ENCODE data around the gene PIGN. TPM values are rescaled to one million over a fixed set of nuclear protein-coding genes. Genes with fewer than 3 reads are reported as not detected.
"Not testable (repeated sequence)": the region's sequence is repeated elsewhere in the genome, so short reads cannot be mapped to it uniquely, and the experiment has no call there.

The PIGN gene
- total RNA-seq, 2 donors from 2014 or later: 18.6 to 23.7 TPM

DNA sequence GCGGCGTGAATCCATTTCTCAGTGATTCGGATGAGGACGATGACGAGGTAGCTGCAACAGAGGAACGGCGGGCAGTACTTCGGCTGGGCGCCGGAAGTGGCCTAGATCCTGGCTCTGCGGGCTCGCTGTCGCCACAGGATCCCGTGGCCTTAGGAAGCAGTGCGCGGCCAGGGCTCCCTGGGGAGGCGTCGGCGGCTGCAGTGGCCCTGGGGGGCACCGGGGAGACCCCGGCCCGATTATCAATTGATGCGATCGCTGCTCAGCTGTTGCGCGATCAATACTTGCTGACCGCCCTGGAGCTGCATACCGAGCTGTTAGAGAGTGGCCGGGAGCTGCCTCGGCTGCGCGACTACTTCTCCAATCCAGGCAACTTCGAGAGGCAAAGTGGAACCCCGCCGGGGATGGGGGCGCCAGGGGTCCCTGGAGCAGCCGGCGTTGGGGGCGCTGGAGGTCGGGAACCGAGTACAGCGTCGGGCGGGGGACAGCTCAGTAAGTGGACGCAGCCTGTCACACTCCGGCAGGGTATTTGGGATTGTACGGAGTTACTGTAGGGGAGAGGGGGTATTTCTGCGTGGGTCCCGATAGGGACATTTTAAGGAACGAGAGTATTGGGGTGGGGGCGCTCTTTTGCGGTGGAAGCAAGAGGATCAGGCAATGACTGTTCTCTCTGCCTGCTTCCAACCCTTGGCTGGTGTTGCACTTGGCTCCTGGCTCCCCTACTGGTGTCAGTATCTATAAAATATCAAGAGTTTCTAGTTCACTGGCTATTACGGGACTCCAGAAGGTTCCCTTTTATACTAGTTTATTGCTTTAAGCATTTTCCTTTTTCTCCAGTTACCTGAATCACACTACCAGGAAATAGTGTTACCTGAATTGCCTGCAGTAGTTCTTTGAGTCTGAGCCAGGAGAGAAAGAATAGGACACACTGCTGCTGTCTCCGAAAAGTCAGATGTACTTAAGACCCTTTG lies 971 bp upstream of the PIGN start:
- DNase-seq (ENCODE audit: low spot score): peak; percentile 82
- intact Hi-C loops (cut with DNase I): loop anchor here (10.0 kb wide), 2 partner anchors 57 to 67 kb away; no protein-coding TSS in a partner anchor

DNA sequence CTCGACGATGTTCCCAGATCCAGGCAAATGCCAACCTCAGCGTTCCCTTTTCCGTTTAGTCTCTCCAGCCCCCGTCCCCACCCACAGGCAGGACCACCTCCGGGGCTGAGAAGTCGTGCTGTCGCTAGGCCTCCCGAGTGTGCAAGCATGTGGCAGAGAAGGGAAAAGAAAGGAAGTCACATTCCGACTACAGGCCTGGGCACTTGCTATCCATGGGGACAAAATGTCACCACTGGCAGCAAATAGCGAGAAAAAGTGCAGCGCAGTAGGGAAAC lies 420 bp downstream of the PIGN start:
- intact Hi-C loops (cut with DNase I): loop anchor here (10.0 kb wide), 2 partner anchors 58 to 68 kb away; no protein-coding TSS in a partner anchor
- DNase-seq (ENCODE audit: low spot score): no peak

DNA sequence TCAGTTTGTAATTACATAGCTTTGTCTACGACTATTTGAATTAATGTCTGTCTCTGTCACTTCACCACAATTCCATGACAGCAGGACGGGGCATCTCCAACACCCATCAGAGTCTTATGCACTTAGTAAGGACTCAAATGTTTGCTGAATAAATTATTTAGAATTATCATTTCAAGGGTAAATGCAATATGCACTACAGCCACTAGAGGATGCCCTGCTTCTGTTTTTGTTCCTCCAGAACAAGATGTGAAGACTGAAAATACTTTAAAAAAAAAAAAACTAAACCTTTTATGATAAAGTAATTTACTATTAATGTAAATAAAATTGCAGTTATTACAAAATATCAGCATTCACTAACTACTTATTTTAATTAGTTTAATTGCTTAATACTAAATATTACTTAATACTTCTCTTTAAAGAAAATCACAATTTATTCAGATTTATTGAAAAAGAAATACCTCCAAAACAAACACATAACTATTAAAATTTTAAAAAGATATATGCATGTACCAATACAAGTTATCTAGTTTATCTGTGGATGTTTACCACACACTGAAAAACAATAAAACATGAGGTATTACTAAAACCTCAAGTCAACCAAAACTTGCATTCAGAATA lies 3.2 kb downstream of the PIGN start:
- intact Hi-C loops (cut with DNase I): loop anchor here (10.0 kb wide), 2 partner anchors 61 to 71 kb away; no protein-coding TSS in a partner anchor
- no peak for DNase-seq (ENCODE audit: low spot score)

DNA sequence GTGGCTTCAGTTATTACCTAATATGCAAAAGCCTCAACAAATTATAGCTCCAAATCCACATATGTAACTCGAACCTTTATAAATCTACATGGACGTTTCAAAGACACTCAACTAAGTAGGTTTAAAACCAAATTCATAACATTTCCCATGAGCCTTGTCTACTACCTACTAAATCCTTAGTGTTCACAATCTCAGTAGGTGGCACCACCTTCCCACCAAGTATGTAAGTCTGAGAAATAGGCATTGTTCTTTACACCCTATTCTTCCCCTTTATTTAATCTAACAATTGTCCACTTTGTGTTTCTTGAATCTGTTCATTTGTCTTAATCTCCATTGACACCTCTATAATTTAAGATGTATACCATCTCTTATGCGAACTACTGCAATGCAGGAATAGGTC lies 4.6 kb downstream of the PIGN start:
- no peak for DNase-seq (ENCODE audit: low spot score)
- intact Hi-C loops (cut with DNase I): loop anchor here (10.0 kb wide), 2 partner anchors 63 to 73 kb away; no protein-coding TSS in a partner anchor

DNA sequence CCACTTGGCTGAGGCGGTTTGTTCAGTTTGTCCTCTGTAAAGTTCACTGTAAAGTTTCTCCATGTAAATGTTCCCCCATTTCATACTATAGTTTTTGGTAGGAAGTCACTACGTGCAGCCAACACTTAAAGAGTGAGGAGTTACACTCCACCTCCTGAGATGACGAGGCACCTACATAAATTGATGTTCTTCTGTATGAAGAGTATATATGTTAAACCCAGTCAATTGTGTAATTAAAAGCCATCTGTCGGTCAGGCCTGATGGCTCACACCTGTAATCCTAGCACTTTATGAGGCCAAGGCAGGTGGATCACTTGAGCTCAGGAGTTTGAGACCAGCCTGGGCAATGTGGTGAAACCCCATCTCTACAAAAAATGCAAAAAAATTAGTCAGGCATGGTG lies 7.6 kb downstream of the PIGN start:
- no peak for DNase-seq (ENCODE audit: low spot score)
- intact Hi-C loops (cut with DNase I): no loop called here

DNA sequence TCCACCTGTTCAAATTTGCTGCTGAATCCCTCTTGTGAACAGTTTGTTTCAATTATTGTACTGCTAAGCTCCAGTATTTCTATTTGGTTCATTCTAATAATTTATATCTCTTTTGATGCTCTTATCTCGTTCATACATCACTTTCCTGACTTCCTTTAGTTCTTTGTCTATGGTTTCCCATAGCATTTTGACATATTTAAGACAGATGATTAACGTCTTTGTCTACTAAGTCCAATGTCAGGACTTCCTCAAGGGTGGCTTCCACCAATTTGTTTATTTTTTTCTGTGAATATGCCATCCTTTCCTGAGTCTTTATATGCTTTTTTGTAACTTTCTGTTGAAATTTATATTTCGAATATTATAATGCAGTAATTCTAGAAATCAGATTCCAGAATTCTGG lies 9.6 kb downstream of the PIGN start:
- DNase-seq (ENCODE audit: low spot score): no peak
- intact Hi-C loops (cut with DNase I): no loop called here

DNA sequence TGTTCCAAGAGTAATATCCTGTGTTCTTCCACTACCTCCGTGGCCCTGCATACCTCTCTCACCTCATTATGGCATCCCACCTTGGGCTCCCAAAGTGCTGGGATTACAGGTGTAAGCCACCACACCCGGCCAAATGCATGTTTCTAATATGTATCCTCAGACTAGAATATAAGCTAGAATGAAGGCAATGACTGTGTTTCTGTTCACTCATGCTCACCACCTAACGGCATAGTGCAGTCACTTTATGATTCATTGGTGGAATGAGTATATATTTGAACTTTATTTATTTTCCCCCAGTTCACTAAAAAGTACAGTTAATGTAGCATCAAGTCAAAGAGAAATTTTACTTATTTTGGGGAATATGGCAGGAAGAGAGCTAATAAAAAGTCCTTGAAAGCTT lies 11.3 kb downstream of the PIGN start:
- DNase-seq (ENCODE audit: low spot score): no peak
- intact Hi-C loops (cut with DNase I): no loop called here

DNA sequence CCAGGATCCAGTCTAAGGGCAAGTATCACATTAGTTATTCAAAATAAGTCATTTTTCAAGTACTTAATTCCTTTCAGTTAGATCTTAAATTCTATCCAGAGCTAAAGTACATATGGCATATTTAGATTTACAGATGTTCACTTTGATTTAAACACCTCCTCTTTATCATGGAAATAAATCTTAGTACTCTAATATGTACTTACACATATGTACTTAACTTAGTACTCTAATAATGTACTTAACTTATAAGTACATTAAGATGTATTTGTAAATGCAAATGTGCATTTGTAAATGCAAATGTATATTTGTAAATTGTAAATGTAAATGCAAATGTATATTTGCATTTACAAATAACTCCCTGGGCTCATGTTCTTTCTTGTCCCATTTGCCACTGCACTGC lies 14.6 kb downstream of the PIGN start:
- no peak for DNase-seq (ENCODE audit: low spot score)
- intact Hi-C loops (cut with DNase I): no loop called here

DNA sequence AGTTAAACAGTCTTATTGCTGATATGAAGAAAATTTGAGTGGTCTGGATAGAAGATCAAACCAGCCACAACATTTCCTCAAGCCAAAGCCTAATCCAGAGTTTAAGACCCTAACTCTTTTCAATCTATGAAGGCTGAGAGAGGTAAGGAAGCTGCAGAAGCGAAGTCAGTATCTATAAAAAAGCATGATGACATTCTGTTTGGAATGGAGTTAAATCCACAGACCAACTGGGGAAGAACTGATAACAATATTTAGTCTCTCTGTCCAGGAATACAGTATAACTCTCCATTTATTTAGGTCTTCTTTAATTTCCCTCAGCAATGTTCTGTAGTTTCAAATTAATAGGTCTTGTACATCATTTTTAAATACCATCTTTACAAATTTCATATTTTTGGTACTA lies 16.0 kb downstream of the PIGN start:
- intact Hi-C loops (cut with DNase I): no loop called here
- DNase-seq (ENCODE audit: low spot score): no peak

DNA sequence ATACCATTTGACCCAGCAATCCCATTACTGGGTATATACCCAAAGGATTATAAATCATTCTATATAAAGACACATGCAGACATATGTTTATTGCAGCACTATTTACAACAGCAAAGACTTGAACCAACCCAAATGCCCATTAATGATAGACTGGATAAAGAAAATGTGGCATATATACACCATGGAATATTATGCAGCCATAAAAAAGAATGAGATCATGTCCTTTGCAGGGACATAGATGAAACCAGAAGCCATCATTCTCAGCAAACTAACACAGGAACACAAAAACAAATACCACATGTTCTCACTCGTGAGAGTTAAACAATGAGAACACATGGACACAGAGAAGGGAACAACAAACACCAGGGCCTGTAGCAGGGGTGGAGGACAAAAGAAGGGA lies 20.3 kb downstream of the PIGN start:
- DNase-seq (ENCODE audit: low spot score); intact Hi-C loops (cut with DNase I): not testable (repeated sequence)

DNA sequence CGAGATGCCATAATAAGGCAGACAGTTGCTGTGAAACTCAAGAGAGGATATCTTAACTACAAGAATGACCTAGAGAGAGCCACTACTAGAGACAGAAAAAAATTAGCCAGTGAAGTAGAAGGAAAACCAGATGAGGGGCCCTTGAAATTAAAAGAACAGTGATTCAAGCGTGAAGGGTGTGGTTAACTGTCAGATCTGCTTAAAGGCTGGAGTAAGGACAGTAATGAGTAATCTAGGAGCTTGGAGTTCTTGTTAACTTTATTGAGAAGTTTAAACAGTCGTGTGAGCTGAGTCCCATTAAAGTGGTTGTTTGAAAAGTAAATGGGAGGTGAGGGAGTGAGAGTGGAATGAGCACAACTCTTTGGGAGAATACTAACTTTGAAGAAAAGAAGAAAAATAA lies 21.3 kb downstream of the PIGN start:
- intact Hi-C loops (cut with DNase I): no loop called here
- no peak for DNase-seq (ENCODE audit: low spot score)

DNA sequence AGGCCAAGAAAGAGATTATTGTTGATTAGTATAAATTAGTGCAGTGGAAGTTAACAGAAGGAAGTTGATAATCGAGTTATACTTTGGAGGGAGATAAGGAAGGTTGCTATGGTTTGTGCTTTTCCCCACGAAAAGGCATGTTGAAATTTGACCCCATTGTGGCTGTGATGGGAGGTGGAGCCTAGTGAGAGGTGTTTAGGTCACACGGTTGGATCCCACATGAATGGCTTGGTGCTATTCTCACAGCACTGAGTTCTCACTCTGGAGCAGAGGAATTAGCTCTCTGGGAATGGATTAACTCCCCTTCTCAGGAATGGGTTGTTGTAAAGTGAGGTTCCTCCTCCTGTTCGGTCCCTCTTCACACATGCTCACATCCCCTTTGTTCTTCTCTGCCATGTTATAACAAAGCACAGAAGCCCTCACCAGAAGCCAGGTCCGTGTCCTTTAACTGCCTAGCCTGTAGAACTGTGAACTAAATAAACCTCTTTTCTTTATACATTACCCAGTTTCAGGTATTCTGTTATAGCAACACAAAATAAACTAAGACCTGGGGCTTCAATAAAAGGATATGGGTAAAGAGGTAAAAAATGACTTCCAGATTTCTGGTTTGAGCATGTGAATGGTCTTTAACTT lies 21.9 kb downstream of the PIGN start:
- DNase-seq (ENCODE audit: low spot score): no peak
- intact Hi-C loops (cut with DNase I): no loop called here

DNA sequence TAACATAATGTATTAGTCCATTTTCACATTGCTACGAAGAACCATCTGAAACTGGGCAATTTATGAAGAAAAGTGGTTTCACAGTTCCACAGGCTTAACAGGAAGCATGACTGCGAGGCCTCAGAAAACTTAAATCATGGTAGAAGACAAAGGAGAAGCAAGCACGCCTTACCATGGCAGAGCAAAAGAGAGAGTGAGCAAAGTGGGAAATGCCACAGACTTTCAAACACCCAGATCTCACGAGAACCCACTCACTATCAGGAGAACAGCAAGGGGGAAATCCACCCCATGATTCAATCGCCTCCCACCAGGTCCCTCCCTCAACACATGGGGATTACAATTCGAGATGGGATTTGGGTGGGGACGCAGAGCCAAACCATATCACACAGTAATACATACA lies 22.5 kb downstream of the PIGN start:
- DNase-seq (ENCODE audit: low spot score): no peak
- intact Hi-C loops (cut with DNase I): no loop called here

DNA sequence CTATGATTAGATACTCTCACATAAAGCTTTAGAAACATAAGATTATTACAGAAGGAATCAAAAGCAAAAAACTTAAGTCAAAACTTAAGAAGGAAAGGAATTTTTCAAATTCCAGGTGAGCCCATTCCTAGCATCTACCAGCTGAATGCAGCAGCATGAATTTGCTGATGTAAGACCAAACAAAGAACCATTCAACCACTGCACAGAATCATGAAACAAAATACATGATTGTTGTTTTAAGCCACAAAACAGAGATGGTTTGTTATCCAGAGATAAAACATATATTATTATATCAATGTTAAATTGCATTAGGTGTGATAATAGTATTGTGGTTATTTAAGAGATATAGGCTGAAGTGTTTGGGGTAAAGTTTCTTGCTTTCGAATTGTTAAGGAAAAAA lies 29.0 kb downstream of the PIGN start:
- intact Hi-C loops (cut with DNase I): no loop called here
- no peak for DNase-seq (ENCODE audit: low spot score)

DNA sequence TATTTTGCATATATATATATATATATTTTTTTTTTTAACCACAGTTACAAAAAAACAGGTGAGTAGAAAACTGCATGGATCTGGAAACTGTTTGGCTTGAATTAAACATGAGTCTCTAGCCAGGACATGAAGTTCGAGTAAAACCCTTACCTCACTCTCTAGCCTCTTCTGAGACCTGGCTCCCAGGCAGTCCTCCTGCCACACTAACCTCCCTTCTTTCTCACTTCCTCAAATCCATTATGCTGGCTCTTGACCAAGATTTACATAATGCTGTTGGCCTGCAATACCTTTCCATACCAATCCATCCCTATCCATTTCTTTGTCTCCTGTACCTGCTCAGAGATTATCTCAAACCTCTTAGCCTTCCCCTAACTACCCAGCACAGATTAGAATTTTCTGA lies 34.0 kb downstream of the PIGN start:
- no peak for DNase-seq (ENCODE audit: low spot score)
- intact Hi-C loops (cut with DNase I): no loop called here

DNA sequence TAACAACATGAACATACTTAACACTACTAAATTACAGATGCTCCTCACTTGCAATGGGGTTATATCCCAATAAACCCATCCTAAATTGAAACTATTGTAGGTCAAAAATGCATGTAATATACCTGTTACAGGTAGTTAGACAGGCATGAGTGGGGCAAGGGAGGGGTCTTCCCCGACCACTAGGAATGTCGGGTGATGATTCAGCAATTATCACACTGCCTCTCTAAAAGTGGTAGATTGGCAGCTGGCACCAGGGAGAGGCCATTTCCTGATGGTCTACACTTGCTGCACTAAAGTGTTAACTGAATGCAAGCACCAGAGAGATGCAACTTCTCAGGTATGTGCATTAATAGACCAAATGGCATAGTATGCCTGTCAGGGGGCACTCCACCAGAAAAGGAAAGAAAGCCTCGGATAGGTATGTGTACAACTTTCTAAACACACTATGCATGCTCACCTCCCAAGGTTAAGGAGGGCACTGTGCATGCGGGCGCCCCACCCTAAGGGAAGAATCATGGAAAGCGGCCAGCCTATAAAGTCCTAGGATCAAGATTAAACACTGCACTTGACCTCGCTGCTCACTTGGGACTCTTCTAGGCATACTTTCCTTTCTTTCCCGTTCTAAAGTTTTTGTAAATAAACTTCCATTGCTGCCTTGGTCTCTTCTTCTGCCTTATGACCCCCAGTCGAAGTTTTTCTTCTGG lies 35.6 kb downstream of the PIGN start:
- intact Hi-C loops (cut with DNase I): no loop called here
- DNase-seq (ENCODE audit: low spot score): no peak

DNA sequence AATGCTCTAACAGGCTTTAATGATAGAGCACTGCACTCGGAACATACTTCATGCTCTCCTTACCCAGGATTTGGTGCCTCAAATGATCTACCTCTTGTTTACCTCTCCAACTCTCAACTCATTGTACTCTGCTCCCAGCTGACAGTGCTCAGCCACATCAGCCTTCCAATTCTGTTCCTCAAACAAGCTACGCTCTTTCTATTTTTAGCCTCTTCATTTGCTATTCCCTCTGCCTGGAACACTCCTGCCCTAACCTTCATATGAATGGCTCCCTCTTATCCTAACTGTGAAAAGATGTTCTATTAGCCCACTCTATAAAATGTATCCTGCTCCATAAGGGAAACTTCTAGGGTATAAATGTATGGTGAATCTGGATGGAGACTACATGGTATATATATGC lies 42.5 kb downstream of the PIGN start:
- intact Hi-C loops (cut with DNase I): no loop called here
- DNase-seq (ENCODE audit: low spot score): no peak

DNA sequence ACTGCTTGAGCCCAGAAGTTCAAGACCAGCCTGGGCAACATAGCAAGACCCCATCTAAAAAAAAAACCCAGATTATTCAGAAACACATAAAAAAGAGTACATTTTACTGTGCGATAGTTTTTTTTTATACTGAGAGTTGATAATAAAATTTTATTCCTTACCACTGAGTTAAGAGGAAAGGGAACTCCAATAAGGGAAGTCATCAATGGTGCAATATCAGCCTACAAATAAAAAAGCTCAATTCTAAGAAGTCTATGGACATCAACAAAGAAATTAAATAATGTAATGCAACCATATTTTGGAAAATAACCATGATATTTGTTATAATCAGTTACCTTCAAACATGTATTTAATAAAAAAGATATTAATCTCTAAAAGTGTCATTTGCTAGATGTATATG lies 46.6 kb downstream of the PIGN start:
- intact Hi-C loops (cut with DNase I): no loop called here
- no peak for DNase-seq (ENCODE audit: low spot score)

DNA sequence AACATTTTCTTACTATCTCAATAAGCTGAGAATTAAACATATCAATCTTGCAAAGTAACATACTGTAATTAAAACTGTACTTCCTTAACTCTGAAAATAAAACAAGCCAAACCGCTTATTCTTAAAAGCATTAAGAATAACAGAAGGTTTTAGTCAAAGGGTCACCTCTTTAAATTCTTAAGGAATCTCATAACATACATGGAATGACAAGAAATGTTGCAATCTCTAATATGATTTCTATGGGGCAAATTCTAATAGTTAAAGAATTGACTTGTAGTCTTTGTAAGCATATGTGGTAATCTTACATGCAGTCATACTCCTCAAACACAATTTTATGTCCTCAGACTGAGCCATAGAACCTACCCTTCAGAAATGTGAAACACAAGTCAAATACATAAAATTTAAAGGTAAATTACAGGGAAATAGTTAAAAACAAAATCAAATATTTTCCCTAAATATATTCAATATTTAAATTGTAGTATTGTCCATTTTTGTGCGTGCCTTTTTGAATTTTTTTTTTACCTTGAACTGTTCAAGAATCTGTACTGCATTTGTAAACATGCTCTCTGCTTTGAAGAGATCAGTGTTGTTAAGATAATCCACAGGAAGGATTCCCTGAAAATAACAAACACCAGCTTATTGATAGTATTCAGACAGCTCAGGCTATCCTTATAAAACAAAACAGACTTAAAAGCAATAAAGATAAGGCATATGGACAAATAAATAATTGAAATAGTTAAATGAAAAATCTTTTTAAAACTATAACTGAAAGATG lies 48.2 kb downstream of the PIGN start:
- intact Hi-C loops (cut with DNase I): no loop called here

More for the DNA sequence above, 48.2 kb downstream of the PIGN start:
- DNase-seq (ENCODE audit: low spot score): no peak

Data from posterior vena cava (tissue), 2 donors.